OCI-LY7 (cell line): Measurements from ENCODE around the gene CERS1. TPM values are rescaled to one million over a fixed set of nuclear protein-coding genes. Genes with fewer than 3 reads are reported as not detected.
"Not testable (repeated sequence)": the region's sequence is repeated elsewhere in the genome, so short reads cannot be mapped to it uniquely, and the experiment has no call there.

Experiments used
- BruUV-seq: library from RNA; stranded (reverse); fragments of 400-500 nt; replicated peaks from 2 replicates; lab custom pipeline; 2021; lab: Mats Ljungman, UMichigan
- CTCF ChIA-PET: fragments of 300-600 bp; sonication (Branson Sonifier 250); formaldehyde crosslinking; loops from one replicate; lab custom pipeline; 2022; ENCODE audit warnings: antibody characterized with exemption; ENCODE audit not compliant: unreplicated experiment; lab: Charles Lee
- POLR2A ChIA-PET: fragments of 300-600 bp; sonication (Branson Sonifier 250); formaldehyde crosslinking; loops from one replicate; lab custom pipeline; 2022; ENCODE audit warnings: antibody characterized with exemption; lab: Charles Lee
- DNase-seq: peaks from one replicate; pipeline ENCODE4 v3.0.0-alpha.2; 2015; ENCODE audit warnings: low spot score
- H2AFZ ChIP-seq: fragments of 200-600 bp; sonication (generic), shearing (Covaris generic); 2 replicates; pipeline ENCODE4 v1.6.1; 2014; ENCODE audit warnings: mild to moderate bottlenecking, antibody characterized with exemption, low read length, moderate library complexity
- H3K27ac ChIP-seq: fragments of 200-600 bp; sonication (generic); 2 replicates; pipeline ENCODE4 v1.5.1; 2014; ENCODE audit warnings: mixed run types, low read depth, mild to moderate bottlenecking, moderate library complexity, low read length, inconsistent platforms; ENCODE audit not compliant: poor library complexity, severe bottlenecking
- H3K36me3 ChIP-seq: fragments of 200-600 bp; sonication (generic); 2 replicates; pipeline ENCODE4 v1.6.1; 2014; ENCODE audit warnings: mild to moderate bottlenecking, antibody characterized with exemption, low read length, moderate library complexity, mixed read lengths; ENCODE audit not compliant: insufficient read depth
- H3K4me1 ChIP-seq: fragments of 200-600 bp; sonication (generic); 2 replicates; pipeline ENCODE4 v1.5.1; 2014; ENCODE audit warnings: mild to moderate bottlenecking, low read length; ENCODE audit not compliant: insufficient read depth, poor library complexity, severe bottlenecking
- H3K4me2 ChIP-seq: fragments of 200-600 bp; sonication (generic); 2 replicates; pipeline ENCODE4 v1.6.1; 2014; ENCODE audit warnings: mild to moderate bottlenecking, low read length
- H3K4me3 ChIP-seq: fragments of 200-600 bp; sonication (generic); 2 replicates; pipeline ENCODE4 v1.5.1; 2014; ENCODE audit warnings: mild to moderate bottlenecking, low read depth, low read length; ENCODE audit not compliant: poor library complexity, severe bottlenecking
- H3K79me2 ChIP-seq: fragments of 200-600 bp; sonication (generic); 2 replicates; pipeline ENCODE4 v1.6.1; 2016; ENCODE audit warnings: low read depth, mild to moderate bottlenecking, low read length, moderate library complexity, mixed read lengths; ENCODE audit not compliant: insufficient read depth
- H3K9me2 ChIP-seq: fragments of 200-600 bp; sonication (generic); 2 replicates; pipeline ENCODE4 v1.6.1; 2016; ENCODE audit warnings: mild to moderate bottlenecking, low read length, mixed read lengths; ENCODE audit not compliant: insufficient read depth
- H3K9me3 ChIP-seq: fragments of 200-600 bp; sonication (generic); 2 replicates; pipeline ENCODE4 v1.6.1; 2014; ENCODE audit warnings: mild to moderate bottlenecking, mixed run types, low read length, mixed read lengths
- H4K20me1 ChIP-seq: fragments of 200-600 bp; sonication (generic); 2 replicates; pipeline ENCODE4 v1.6.1; 2014; ENCODE audit warnings: mild to moderate bottlenecking, antibody characterized with exemption, low read length, moderate library complexity, mixed read lengths; ENCODE audit not compliant: insufficient read depth
- CTCF ChIP-seq: fragments of 200-600 bp; sonication (generic); conservative IDR thresholded peaks from 2 replicates; pipeline ENCODE4 v1.5.1; 2014; ENCODE audit warnings: mild to moderate bottlenecking, antibody characterized with exemption, low read length, moderate library complexity, mixed read lengths
- EZH2phosphoT487 ChIP-seq: fragments of 200-600 bp; sonication (generic); IDR thresholded peaks from 2 replicates; pipeline ENCODE4 v1.6.1; 2018; ENCODE audit warnings: low read depth, borderline replicate concordance, mild to moderate bottlenecking, mixed run types, antibody characterized with exemption, low read length, moderate library complexity, mixed read lengths
- intact Hi-C: fragments of 100-400 bp; cut with micrococcal nuclease; formaldehyde crosslinking; loops from one replicate; pipeline ENCODE4 v1.10.0; 2022; ENCODE audit not compliant: unreplicated experiment
- total RNA-seq, 2 experiments: library from RNA; depleted of rRNA in 1 of 2; stranded (reverse); fragments of >200 nt in 1 of 2; shearing (Covaris generic) in 1 of 2; gene quantifications; 2 replicates each; pipeline ENCODE4 v1.2.3, GENCODE V29; 2014 to 2022

Gene CERS1
- total RNA-seq, 2 experiments from 2014 or later, result 0.09 TPM; not detected in 1

- peak overlapping the region; percentile 94 for H3K4me2 ChIP-seq
- ChIA-PET CTCF (interaction anchor here (0.6 to 1.0 kb wide), 2 partner anchors 18 to 254 kb away, joined by 3 to 4 read pairs; no protein-coding TSS in a partner anchor), POLR2A (interaction anchor here (0.7 to 1.7 kb wide), 9 partner anchors 8 to 237 kb away, joined by 3 to 8 read pairs (median 3); no protein-coding TSS in a partner anchor)
- peak overlapping the region; percentile 96 for H3K4me3 ChIP-seq
- no peak for DNase-seq
- H3K9me2 ChIP-seq, result no peaks in the 10 kb centered on the region
- H3K4me1 ChIP-seq, result peaks cover 14% of the 10 kb centered on the region
- TF ChIP-seq CTCF (no peak), EZH2phosphoT487 (no peak)
- H2AFZ ChIP-seq, result 0 out of 2 replicates have a peak overlapping the region, but pooled peaks have one; percentile 38
- H3K79me2 ChIP-seq, result peaks cover 48% of the 10 kb centered on the region
- H3K9me3 ChIP-seq, result no peaks in the 10 kb centered on the region
- intact Hi-C loops, result loop anchor here (1.0 kb wide), 1 partner anchor 66 kb away; no protein-coding TSS in a partner anchor
- H3K27ac ChIP-seq, result no peak overlapping the region
- BruUV-seq, result TSS peak; percentile 91
- H4K20me1 ChIP-seq, result peaks cover 5% of the 10 kb centered on the region; the same call in 1 of the 2 replicates
- H3K36me3 ChIP-seq, result peaks cover 54% of the 10 kb centered on the region
These were observed 23.9 kb upstream of the CERS1 start for GRCh38 chr19:18919900-18920214.

- Histone ChIP-seq H3K4me3 (peak within 1 kb of the TSS; percentile 96), H4K20me1 (peaks cover 5% of the 10 kb centered on the region; the same call in 1 of the 2 replicates), H3K4me1 (peaks cover 14% of the 10 kb centered on the region), H3K9me2 (no peaks in the 10 kb centered on the region), H2AFZ (peak within 1 kb of the TSS; percentile 60; the same call in 1 of the 2 replicates), H3K27ac (peak within 1 kb of the TSS; percentile 63), H3K9me3 (no peaks in the 10 kb centered on the region), H3K79me2 (peaks cover 48% of the 10 kb centered on the region), H3K4me2 (peak within 1 kb of the TSS; percentile 98), H3K36me3 (peaks cover 54% of the 10 kb centered on the region)
- CTCF ChIA-PET, result interaction anchor here (0.6 to 1.0 kb wide), 2 partner anchors 19 to 255 kb away, joined by 3 to 4 read pairs; no protein-coding TSS in a partner anchor
- intact Hi-C loops, result loop anchor here (1.0 kb wide), 1 partner anchor 67 kb away; no protein-coding TSS in a partner anchor
- peak; percentile 100 for DNase-seq
- no peak for TF ChIP-seq EZH2phosphoT487
- no peak for TF ChIP-seq CTCF
- POLR2A ChIA-PET, result interaction anchor here (0.7 to 1.7 kb wide), 13 partner anchors 9 to 238 kb away, joined by 3 to 8 read pairs (median 3); no protein-coding TSS in a partner anchor
- no TSS peak for BruUV-seq
These were observed 23.3 kb upstream of the CERS1 start, which contains the start of the genes COPE and DDX49 for GRCh38 chr19:18919086-18919899. Gene COPE (minus strand): TSS chr19:18919387. CDS start chr19:18919348, 39 bp downstream. Gene DDX49 (plus strand): TSS chr19:18919715. CDS start chr19:18919742, 27 bp downstream.

GRCh38 chr19:18917593-18917992 lies 21.6 kb upstream of the CERS1 start:
- DNase-seq, H2AFZ ChIP-seq, H3K27ac ChIP-seq, H3K9me3 ChIP-seq, CTCF ChIA-PET, H3K9me2 ChIP-seq, intact Hi-C loops, BruUV-seq, H4K20me1 ChIP-seq: not testable (repeated sequence)
- peaks cover 14% of the 10 kb centered on the region for H3K4me1 ChIP-seq
- POLR2A ChIA-PET, result interaction anchor here (0.6 kb wide), 1 partner anchor 42 kb away, joined by 3 read pairs; no protein-coding TSS in a partner anchor
- H3K79me2 ChIP-seq, result peaks cover 48% of the 10 kb centered on the region
- H3K36me3 ChIP-seq, result peaks cover 57% of the 10 kb centered on the region
- H3K4me2 ChIP-seq, result peak overlapping the region; percentile 98
- peak overlapping the region; percentile 96 for H3K4me3 ChIP-seq
